ENCODE results near the gene STING1. TPM values are rescaled to one million over a fixed set of nuclear protein-coding genes. Genes with fewer than 3 reads are reported as not detected.
"Not testable (repeated sequence)": the region's sequence is repeated elsewhere in the genome, so short reads cannot be mapped to it uniquely, and the experiment has no call there.

STING1 gene
- total RNA-seq, 1 experiment from 2014 or later = 22.8 TPM

DNA sequence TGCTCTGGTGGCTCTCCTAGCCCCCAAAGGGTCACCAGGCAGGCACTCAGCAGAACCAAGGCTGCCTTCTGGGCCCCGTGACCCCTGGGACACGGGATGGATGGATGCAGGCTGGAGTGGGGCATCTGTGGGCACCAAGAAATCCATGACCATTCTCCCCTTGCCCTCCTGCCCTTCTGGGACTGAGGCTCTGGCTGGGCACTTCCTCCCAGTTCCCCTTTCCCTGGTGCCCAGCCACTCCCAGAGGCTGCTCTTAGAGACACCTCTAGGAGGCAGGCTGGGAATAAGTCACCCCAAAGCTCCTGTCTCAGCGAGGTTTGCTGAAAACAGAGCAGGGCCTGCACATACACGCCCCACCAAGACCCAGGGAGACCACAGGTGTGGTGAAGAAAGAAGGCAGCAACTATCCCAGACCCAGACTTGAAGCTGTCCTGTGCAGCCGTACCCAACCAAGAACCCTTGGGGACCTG, 943 bp downstream of the STING1 start:
- DNase-seq (ENCODE audit: low read depth, low spot score) (no peak), ATAC-seq (peak; percentile 49)
- intact Hi-C loops (cut with micrococcal nuclease; ENCODE audit: unreplicated experiment) (no loop called here), in situ Hi-C loops (cut with HindIII; ENCODE audit: low pct_unique_long_range_greater_than_20kb, low sequenced_read_pairs) (no loop called here)
- peak overlapping the region; percentile 23 to 52 for H3K4me3 ChIP-seq (ENCODE audit: low read depth in 2 of 2, low read length in 2 of 2)
- POLR2A ChIA-PET = interaction anchor here (0.5 kb wide), 1 partner anchor 170 kb away, joined by 16 read pairs; no protein-coding TSS in a partner anchor
- peaks cover 16% of the 10 kb centered on the region for H3K4me1 ChIP-seq (ENCODE audit: control insufficient read depth, insufficient read depth, low read length)
- CTCF ChIA-PET = interaction anchor here (0.6 to 1.4 kb wide), 3 partner anchors 32 to 59 kb away, joined by 3 read pairs; no protein-coding TSS in a partner anchor
- TF ChIP-seq SIN3A (IDR thresholded peaks at IDR 0.05; ENCODE audit: borderline replicate concordance, insufficient read depth, low read depth, low read length) (no peak), TCF7L2 (IDR thresholded peaks at IDR 0.05; ENCODE audit: low read depth, low read length) (no peak), POLR2AphosphoS5 (IDR thresholded peaks at IDR 0.05; ENCODE audit: low read depth, low read length) (no peak)
- TF ChIP-seq, protein P1, sequence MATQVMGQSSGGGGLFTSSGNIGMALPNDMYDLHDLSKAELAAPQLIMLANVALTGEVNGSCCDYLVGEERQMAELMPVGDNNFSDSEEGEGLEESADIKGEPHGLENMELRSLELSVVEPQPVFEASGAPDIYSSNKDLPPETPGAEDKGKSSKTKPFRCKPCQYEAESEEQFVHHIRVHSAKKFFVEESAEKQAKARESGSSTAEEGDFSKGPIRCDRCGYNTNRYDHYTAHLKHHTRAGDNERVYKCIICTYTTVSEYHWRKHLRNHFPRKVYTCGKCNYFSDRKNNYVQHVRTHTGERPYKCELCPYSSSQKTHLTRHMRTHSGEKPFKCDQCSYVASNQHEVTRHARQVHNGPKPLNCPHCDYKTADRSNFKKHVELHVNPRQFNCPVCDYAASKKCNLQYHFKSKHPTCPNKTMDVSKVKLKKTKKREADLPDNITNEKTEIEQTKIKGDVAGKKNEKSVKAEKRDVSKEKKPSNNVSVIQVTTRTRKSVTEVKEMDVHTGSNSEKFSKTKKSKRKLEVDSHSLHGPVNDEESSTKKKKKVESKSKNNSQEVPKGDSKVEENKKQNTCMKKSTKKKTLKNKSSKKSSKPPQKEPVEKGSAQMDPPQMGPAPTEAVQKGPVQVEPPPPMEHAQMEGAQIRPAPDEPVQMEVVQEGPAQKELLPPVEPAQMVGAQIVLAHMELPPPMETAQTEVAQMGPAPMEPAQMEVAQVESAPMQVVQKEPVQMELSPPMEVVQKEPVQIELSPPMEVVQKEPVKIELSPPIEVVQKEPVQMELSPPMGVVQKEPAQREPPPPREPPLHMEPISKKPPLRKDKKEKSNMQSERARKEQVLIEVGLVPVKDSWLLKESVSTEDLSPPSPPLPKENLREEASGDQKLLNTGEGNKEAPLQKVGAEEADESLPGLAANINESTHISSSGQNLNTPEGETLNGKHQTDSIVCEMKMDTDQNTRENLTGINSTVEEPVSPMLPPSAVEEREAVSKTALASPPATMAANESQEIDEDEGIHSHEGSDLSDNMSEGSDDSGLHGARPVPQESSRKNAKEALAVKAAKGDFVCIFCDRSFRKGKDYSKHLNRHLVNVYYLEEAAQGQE (IDR thresholded peaks at IDR 0.05; ENCODE audit: insufficient read depth in 1 of 2, low read depth in 2 of 2, low read length in 1 of 2) = no peak
- TF ChIP-seq, protein P2, sequence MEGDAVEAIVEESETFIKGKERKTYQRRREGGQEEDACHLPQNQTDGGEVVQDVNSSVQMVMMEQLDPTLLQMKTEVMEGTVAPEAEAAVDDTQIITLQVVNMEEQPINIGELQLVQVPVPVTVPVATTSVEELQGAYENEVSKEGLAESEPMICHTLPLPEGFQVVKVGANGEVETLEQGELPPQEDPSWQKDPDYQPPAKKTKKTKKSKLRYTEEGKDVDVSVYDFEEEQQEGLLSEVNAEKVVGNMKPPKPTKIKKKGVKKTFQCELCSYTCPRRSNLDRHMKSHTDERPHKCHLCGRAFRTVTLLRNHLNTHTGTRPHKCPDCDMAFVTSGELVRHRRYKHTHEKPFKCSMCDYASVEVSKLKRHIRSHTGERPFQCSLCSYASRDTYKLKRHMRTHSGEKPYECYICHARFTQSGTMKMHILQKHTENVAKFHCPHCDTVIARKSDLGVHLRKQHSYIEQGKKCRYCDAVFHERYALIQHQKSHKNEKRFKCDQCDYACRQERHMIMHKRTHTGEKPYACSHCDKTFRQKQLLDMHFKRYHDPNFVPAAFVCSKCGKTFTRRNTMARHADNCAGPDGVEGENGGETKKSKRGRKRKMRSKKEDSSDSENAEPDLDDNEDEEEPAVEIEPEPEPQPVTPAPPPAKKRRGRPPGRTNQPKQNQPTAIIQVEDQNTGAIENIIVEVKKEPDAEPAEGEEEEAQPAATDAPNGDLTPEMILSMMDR (IDR thresholded peaks at IDR 0.05) = no peak
- BruUV-seq (replicated peaks) = no TSS peak
- peak overlapping the region; percentile 90 for H3K27ac ChIP-seq (ENCODE audit: low read length)
- H3K36me3 ChIP-seq (ENCODE audit: control insufficient read depth, insufficient read depth, low read length) = no peaks in the 10 kb centered on the region
- no peaks in the 10 kb centered on the region for H3K9me3 ChIP-seq (ENCODE audit: control insufficient read depth, insufficient read depth, low read depth, low read length)
- no peaks in the 10 kb centered on the region for H3K27me3 ChIP-seq (ENCODE audit: control insufficient read depth, insufficient read depth, low read length)

DNA sequence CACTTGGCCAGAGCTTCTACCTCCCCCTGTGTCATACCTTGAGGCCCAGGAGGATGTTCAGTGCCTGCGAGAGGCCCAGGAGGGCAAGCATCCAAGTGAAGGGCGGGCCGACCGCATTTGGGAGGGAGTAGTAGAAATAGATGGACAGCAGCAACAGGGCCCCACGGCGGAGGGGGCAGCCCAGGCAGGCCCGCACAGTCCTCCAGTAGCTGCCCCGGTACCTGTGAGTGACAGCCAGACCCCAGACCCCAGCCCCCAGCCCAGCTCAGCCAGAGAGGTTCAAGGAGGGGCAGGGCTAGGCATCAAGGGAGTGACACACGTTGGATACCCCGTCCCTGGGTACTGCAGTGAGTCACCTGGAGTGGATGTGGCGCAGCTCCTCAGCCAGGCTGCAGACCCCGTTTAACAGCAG, 1.4 kb downstream of the STING1 start:
- no peaks in the 10 kb centered on the region for H3K9me3 ChIP-seq (ENCODE audit: control insufficient read depth, insufficient read depth, low read depth, low read length)
- ChIA-PET POLR2A (no interaction called here), CTCF (interaction anchor here (0.9 to 1.4 kb wide), 2 partner anchors 33 to 43 kb away, joined by 3 read pairs; no protein-coding TSS in a partner anchor)
- TF ChIP-seq TCF7L2 (IDR thresholded peaks at IDR 0.05; ENCODE audit: low read depth, low read length) (no peak), POLR2AphosphoS5 (IDR thresholded peaks at IDR 0.05; ENCODE audit: low read depth, low read length) (no peak), SIN3A (IDR thresholded peaks at IDR 0.05; ENCODE audit: borderline replicate concordance, insufficient read depth, low read depth, low read length) (no peak)
- TF ChIP-seq, protein P1 (IDR thresholded peaks at IDR 0.05; ENCODE audit: insufficient read depth in 1 of 2, low read depth in 2 of 2, low read length in 1 of 2) = no peak
- TF ChIP-seq, protein P2 (IDR thresholded peaks at IDR 0.05) = no peak
- in situ Hi-C loops (cut with HindIII; ENCODE audit: low pct_unique_long_range_greater_than_20kb, low sequenced_read_pairs) = no loop called here
- peaks cover 16% of the 10 kb centered on the region for H3K4me1 ChIP-seq (ENCODE audit: control insufficient read depth, insufficient read depth, low read length)
- H3K27me3 ChIP-seq (ENCODE audit: control insufficient read depth, insufficient read depth, low read length) = no peaks in the 10 kb centered on the region
- peak overlapping the region; percentile 23 to 52 for H3K4me3 ChIP-seq (ENCODE audit: low read depth in 2 of 2, low read length in 2 of 2)
- no peaks in the 10 kb centered on the region for H3K36me3 ChIP-seq (ENCODE audit: control insufficient read depth, insufficient read depth, low read length)
- no peak; the same call in 1 of the 2 replicates for ATAC-seq
- no peak for DNase-seq (ENCODE audit: low read depth, low spot score)
- H3K27ac ChIP-seq (ENCODE audit: low read length) = peak overlapping the region; percentile 90
- BruUV-seq (replicated peaks) = no TSS peak
- intact Hi-C loops (cut with micrococcal nuclease; ENCODE audit: unreplicated experiment) = no loop called here

DNA sequence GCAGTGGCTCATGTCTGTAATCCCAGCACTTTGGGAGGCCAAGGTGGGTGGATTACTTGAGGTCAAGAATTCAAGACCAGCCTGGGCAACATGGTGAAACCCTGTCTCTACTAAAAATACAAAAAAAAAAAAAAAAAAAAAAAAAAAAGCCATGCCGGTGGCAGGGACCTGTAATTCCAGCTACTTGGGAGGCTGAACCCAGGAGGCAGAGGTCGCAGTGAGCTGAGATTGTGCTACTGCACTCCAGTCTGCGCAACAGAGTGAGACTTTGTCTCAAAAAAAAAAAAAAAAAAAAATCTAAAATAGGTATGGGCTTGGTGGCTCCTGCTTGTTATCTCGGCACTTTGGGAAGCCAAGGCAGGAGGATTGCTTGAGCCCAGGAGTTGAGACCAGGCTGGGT, 2.8 kb downstream of the STING1 start:
- CTCF ChIA-PET = not testable (repeated sequence)

More for the DNA sequence above, 2.8 kb downstream of the STING1 start:
- BruUV-seq (replicated peaks); H3K4me3 ChIP-seq (ENCODE audit: low read depth in 2 of 2, low read length in 2 of 2); H3K36me3 ChIP-seq (ENCODE audit: control insufficient read depth, insufficient read depth, low read length); H3K9me3 ChIP-seq (ENCODE audit: control insufficient read depth, insufficient read depth, low read depth, low read length); H3K27me3 ChIP-seq (ENCODE audit: control insufficient read depth, insufficient read depth, low read length); POLR2A ChIA-PET; ATAC-seq; intact Hi-C loops (cut with micrococcal nuclease; ENCODE audit: unreplicated experiment); H3K27ac ChIP-seq (ENCODE audit: low read length); DNase-seq (ENCODE audit: low read depth, low spot score); in situ Hi-C loops (cut with HindIII; ENCODE audit: low pct_unique_long_range_greater_than_20kb, low sequenced_read_pairs): not testable (repeated sequence)
- peaks cover 16% of the 10 kb centered on the region for H3K4me1 ChIP-seq (ENCODE audit: control insufficient read depth, insufficient read depth, low read length)
